Kidney (tissue), 14 donors: ENCODE results near the gene GRM7. TPM values are rescaled to one million over a fixed set of nuclear protein-coding genes. Genes with fewer than 3 reads are reported as not detected.

Experiments
- DNase-seq, 5 donors: peaks; one replicate each; pipeline ENCODE4 v3.0.0-alpha.2; 2013 to 2020
- FAIRE-seq: peaks from 2 replicates; lab custom pipeline; 2012; peaks lifted over from hg19 to GRCh38; lab: Jason Lieb, UNC
- H3K27ac ChIP-seq, 2 donors: one replicate each; pipeline ENCODE4 v1.7.0; 2013; ENCODE audit warnings: low read depth in 2 of 2, low read length in 2 of 2, inconsistent platforms in 1 of 2
- H3K27me3 ChIP-seq: one replicate; pipeline ENCODE4 v1.7.1; 2013; ENCODE audit warnings: low read length, inconsistent platforms; ENCODE audit not compliant: control insufficient read depth, insufficient read depth
- H3K36me3 ChIP-seq, 3 donors: one replicate each; pipeline versions ENCODE4 v1.7.0 to v1.7.1; 2013; ENCODE audit warnings: low read length in 3 of 3, control low read depth in 1 of 3, inconsistent platforms in 1 of 3; ENCODE audit not compliant: insufficient read depth in 3 of 3, control insufficient read depth in 2 of 3
- H3K4me1 ChIP-seq, 3 donors: one replicate each; pipeline versions ENCODE4 v1.7.0 to v1.7.1; 2013; ENCODE audit warnings: low read length in 3 of 3, inconsistent platforms in 1 of 3, low read depth in 1 of 3; ENCODE audit not compliant: control insufficient read depth in 2 of 3, insufficient read depth in 2 of 3
- H3K4me3 ChIP-seq, 3 donors: one replicate each; pipeline versions ENCODE4 v1.7.0 to v1.8.1; 2013; ENCODE audit warnings: low read length in 3 of 3, control low read depth in 1 of 3, inconsistent platforms in 1 of 3
- H3K9ac ChIP-seq, 3 donors: one replicate each; pipeline versions ENCODE4 v1.7.0 to v1.7.1; 2013; ENCODE audit warnings: low read length in 3 of 3, control low read depth in 1 of 3, inconsistent platforms in 1 of 3
- H3K9me3 ChIP-seq, 3 donors: one replicate each; pipeline versions ENCODE4 v1.7.0 to v1.7.1; 2013; ENCODE audit warnings: low read length in 3 of 3, control low read depth in 1 of 3, inconsistent platforms in 1 of 3; ENCODE audit not compliant: control insufficient read depth in 2 of 3, insufficient read depth in 1 of 3
- CTCF ChIP-seq: IDR thresholded peaks from 3 replicates; pipeline ENCODE4 v1.5.1; 2012; ENCODE audit warnings: mild to moderate bottlenecking, moderate library complexity, borderline replicate concordance; ENCODE audit not compliant: insufficient read depth; ENCODE audit errors: extremely low read depth
- intact Hi-C: fragments of 100-400 bp; cut with DNase I; formaldehyde crosslinking; loops from one replicate; pipeline ENCODE4 v1.11.1; 2022
- polyA plus RNA-seq: library from polyadenylated mRNA; stranded (reverse); fragments of 350-450 nt; fragmentation: Illumina TruSeq; extraction: RNeasy Lipid Tissue Mini Kit (QIAGEN cat#74804); gene quantifications from one replicate; pipeline ENCODE4 v1.2.3, GENCODE V29; 2014; ENCODE audit warnings: low read depth, low replicate concordance; ENCODE audit not compliant: insufficient read depth
- total RNA-seq: library from RNA; stranded (reverse); fragmentation: NEBNext Ultra II Directional; extraction: Animal tissue kit (Norgen Biotek cat#: 25700); gene quantifications from one replicate; pipeline ENCODE4 v1.2.1, GENCODE V29; 2021
- donor health status: control.
- donor health status: control.
- donor health status: control.
- donor health status: control.
- donor health status: control.
- donor health status: DM: yes; HTN: yes; CAD: no.
- donor health status: Normal renal cell carcinoma (clear cell type).

The GRM7 gene
- total and polyA plus RNA-seq, 2 donors from 2014 or later = 0.16 TPM; not detected in 1

GRCh38 chr3:7264196-7264526 is 403.2 kb downstream of the GRM7 start:
- Histone ChIP-seq H3K36me3 (no peaks in the 10 kb centered on the region), H3K9ac (no peak overlapping the region), H3K9me3 (peaks cover 0 to 6% (median 0%) of the 10 kb centered on the region in 3 donors), H3K27ac (no peak overlapping the region), H3K4me1 (no peaks in the 10 kb centered on the region), H3K27me3 (no peaks in the 10 kb centered on the region), H3K4me3 (no peak overlapping the region)
- FAIRE-seq (no peak), DNase-seq (no peak)
- intact Hi-C loops = no loop called here
- no peak for TF ChIP-seq CTCF

GRCh38 chr3:7265736-7266135 is 404.8 kb downstream of the GRM7 start:
- intact Hi-C loops = no loop called here
- Histone ChIP-seq H3K4me1 (no peaks in the 10 kb centered on the region), H3K9me3 (peaks cover 0 to 6% (median 0%) of the 10 kb centered on the region in 3 donors), H3K36me3 (no peaks in the 10 kb centered on the region), H3K27me3 (no peaks in the 10 kb centered on the region), H3K27ac (no peak overlapping the region), H3K9ac (no peak overlapping the region), H3K4me3 (no peak overlapping the region)
- DNase-seq = no peak
- no peak for TF ChIP-seq CTCF
- FAIRE-seq = no peak

- Histone ChIP-seq H3K9me3 (no peaks in the 10 kb centered on the region), H3K9ac (no peak overlapping the region), H3K4me3 (no peak overlapping the region), H3K27me3 (no peaks in the 10 kb centered on the region), H3K36me3 (no peaks in the 10 kb centered on the region), H3K27ac (no peak overlapping the region), H3K4me1 (no peaks in the 10 kb centered on the region)
- FAIRE-seq (no peak), DNase-seq (peak in 1 of 5 donors; percentile 7)
- no peak for TF ChIP-seq CTCF
- intact Hi-C loops = no loop called here
Observed at GRCh38 chr3:7266551-7266950, 405.6 kb downstream of the GRM7 start.

- Histone ChIP-seq H3K27me3 (no peaks in the 10 kb centered on the region), H3K9ac (no peak overlapping the region), H3K4me1 (no peaks in the 10 kb centered on the region), H3K4me3 (no peak overlapping the region), H3K36me3 (no peaks in the 10 kb centered on the region), H3K27ac (no peak overlapping the region), H3K9me3 (no peaks in the 10 kb centered on the region)
- DNase-seq = no peak
- intact Hi-C loops = no loop called here
- TF ChIP-seq CTCF = no peak
- FAIRE-seq = no peak
Observed at GRCh38 chr3:7270731-7271130, 409.8 kb downstream of the GRM7 start.
